IPS-18c (cell line): ENCODE measurements around the gene BRI3.

Experiments used
- H3K4me3 ChIP-seq: 2 replicates; pipeline ENCODE4 v1.7.0; 2013; ENCODE audit warnings: low read depth, mild to moderate bottlenecking, low read length, moderate library complexity; ENCODE audit not compliant: insufficient read depth
- H3K9me3 ChIP-seq: one replicate; pipeline ENCODE4 v1.6.1; 2013; ENCODE audit warnings: mild to moderate bottlenecking, low read length, moderate library complexity; ENCODE audit not compliant: control insufficient read depth, insufficient read depth

The BRI3 gene

GRCh38 chr7:98283127-98283886 is 1.8 kb downstream of the BRI3 start:
- Histone ChIP-seq H3K4me3 (0 out of 2 replicates have a peak overlapping the region, but pooled peaks have one; percentile 15), H3K9me3 (peaks cover 2% of the 10 kb centered on the region)

GRCh38 chr7:98283887-98284222 is 2.4 kb downstream of the BRI3 start:
- no peak overlapping the region; the same call in 1 of the 2 replicates for H3K4me3 ChIP-seq
- peaks cover 2% of the 10 kb centered on the region for H3K9me3 ChIP-seq

GRCh38 chr7:98284335-98285036 is 3.0 kb downstream of the BRI3 start:
- peaks cover 2% of the 10 kb centered on the region for H3K9me3 ChIP-seq
- H3K4me3 ChIP-seq, result no peak overlapping the region; the same call in 1 of the 2 replicates

GRCh38 chr7:98285157-98286092 is 3.9 kb downstream of the BRI3 start:
- Histone ChIP-seq H3K4me3 (no peak overlapping the region), H3K9me3 (peaks cover 1% of the 10 kb centered on the region)

- H3K9me3 ChIP-seq, result no peaks in the 10 kb centered on the region
- no peak overlapping the region for H3K4me3 ChIP-seq
These were observed 4.6 kb downstream of the BRI3 start for GRCh38 chr7:98286093-98286539.

GRCh38 chr7:98286701-98287485 is 5.4 kb downstream of the BRI3 start:
- Histone ChIP-seq H3K9me3 (no peaks in the 10 kb centered on the region), H3K4me3 (no peak overlapping the region)

- no peaks in the 10 kb centered on the region for H3K9me3 ChIP-seq
These were observed 6.0 kb downstream of the BRI3 start for GRCh38 chr7:98287486-98287959.

GRCh38 chr7:98288064-98288823 is 6.8 kb downstream of the BRI3 start:
- no peaks in the 10 kb centered on the region for H3K9me3 ChIP-seq
- no peak overlapping the region for H3K4me3 ChIP-seq

More at GRCh38 chr7:98287486-98287959, 6.0 kb downstream of the BRI3 start:
- no peak overlapping the region for H3K4me3 ChIP-seq

- no peak overlapping the region for H3K4me3 ChIP-seq
- H3K9me3 ChIP-seq, result no peaks in the 10 kb centered on the region
These were observed 7.9 kb downstream of the BRI3 start for GRCh38 chr7:98289333-98289875.

- no peak overlapping the region for H3K4me3 ChIP-seq
- no peaks in the 10 kb centered on the region for H3K9me3 ChIP-seq
These were observed 10.2 kb downstream of the BRI3 start for GRCh38 chr7:98291717-98292116.

- H3K9me3 ChIP-seq, result no peaks in the 10 kb centered on the region
- no peak overlapping the region for H3K4me3 ChIP-seq
These were observed 11.8 kb downstream of the BRI3 start for GRCh38 chr7:98293265-98293664.

- H3K4me3 ChIP-seq, result no peak overlapping the region
- H3K9me3 ChIP-seq, result no peaks in the 10 kb centered on the region
These were observed 12.3 kb downstream of the BRI3 start for GRCh38 chr7:98293746-98294145.

GRCh38 chr7:98294326-98294725 is 12.8 kb downstream of the BRI3 start:
- H3K9me3 ChIP-seq, result no peaks in the 10 kb centered on the region
- no peak overlapping the region for H3K4me3 ChIP-seq

GRCh38 chr7:98294798-98295382 is 13.4 kb downstream of the BRI3 start:
- Histone ChIP-seq H3K4me3 (no peak overlapping the region), H3K9me3 (no peaks in the 10 kb centered on the region)

- H3K9me3 ChIP-seq, result peaks cover 2% of the 10 kb centered on the region
- no peak overlapping the region for H3K4me3 ChIP-seq
These were observed 14.1 kb downstream of the BRI3 start for GRCh38 chr7:98295467-98296192.
